Measurements from ENCODE around the gene GRN.

GRN gene

DNA sequence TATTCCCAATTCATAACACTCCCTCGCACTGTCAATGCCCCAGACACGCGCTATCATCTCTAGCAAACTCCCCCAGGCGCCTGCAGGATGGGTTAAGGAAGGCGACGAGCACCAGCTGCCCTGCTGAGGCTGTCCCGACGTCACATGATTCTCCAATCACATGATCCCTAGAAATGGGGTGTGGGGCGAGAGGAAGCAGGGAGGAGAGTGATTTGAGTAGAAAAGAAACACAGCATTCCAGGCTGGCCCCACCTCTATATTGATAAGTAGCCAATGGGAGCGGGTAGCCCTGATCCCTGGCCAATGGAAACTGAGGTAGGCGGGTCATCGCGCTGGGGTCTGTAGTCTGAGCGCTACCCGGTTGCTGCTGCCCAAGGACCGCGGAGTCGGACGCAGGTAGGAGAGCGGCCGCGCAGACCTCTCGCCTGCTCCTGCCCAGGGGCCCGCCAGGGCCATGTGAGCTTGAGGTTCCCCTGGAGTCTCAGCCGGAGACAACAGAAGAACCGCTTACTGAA, at the start of gene GRN:
TSS of gene GRN (plus strand) at position 364 of the 515 bp plus-strand sequence. CDS start 3,863 bp downstream, outside the sequence.
- TF ChIP-seq CTCF (IDR thresholded peaks at IDR 0.05; ENCODE audit: low read length, missing control alignments) = no peak
- peak within 1 kb of the TSS; percentile 82 for H3K4me3 ChIP-seq (replicated peaks; ENCODE audit: low read depth, low read length)
- DNase-seq (ENCODE audit: low read depth) = peak; percentile 100

GRCh38 chr17:44297975-44298374, 47.1 kb upstream of the GRN start:
- no peak for DNase-seq (ENCODE audit: low read depth)
- TF ChIP-seq CTCF (IDR thresholded peaks at IDR 0.05; ENCODE audit: low read length, missing control alignments) = no peak
- H3K4me3 ChIP-seq (replicated peaks; ENCODE audit: low read depth, low read length) = no peak overlapping the region

DNA sequence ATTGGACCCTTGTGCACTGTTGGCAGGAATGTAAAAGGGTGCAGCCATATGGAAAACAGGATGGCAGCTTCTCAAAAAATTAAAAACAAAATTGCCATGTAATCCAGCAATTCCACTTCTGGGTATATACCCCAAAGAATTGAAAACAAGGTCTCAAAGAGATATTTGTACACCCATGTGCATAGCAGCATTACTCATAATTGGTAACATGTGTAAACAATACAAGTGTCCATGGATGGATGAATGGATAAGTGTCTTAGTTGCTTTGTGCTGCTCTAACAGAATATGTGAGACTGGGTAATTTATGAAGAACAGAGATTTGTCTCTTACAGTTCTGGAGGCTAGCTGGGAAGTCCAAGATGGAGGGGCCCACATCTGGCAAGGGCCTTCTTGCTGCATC, 40.5 kb upstream of the GRN start:
- no peak overlapping the region for H3K4me3 ChIP-seq (replicated peaks; ENCODE audit: low read depth, low read length)
- no peak for TF ChIP-seq CTCF (IDR thresholded peaks at IDR 0.05; ENCODE audit: low read length, missing control alignments)

DNA sequence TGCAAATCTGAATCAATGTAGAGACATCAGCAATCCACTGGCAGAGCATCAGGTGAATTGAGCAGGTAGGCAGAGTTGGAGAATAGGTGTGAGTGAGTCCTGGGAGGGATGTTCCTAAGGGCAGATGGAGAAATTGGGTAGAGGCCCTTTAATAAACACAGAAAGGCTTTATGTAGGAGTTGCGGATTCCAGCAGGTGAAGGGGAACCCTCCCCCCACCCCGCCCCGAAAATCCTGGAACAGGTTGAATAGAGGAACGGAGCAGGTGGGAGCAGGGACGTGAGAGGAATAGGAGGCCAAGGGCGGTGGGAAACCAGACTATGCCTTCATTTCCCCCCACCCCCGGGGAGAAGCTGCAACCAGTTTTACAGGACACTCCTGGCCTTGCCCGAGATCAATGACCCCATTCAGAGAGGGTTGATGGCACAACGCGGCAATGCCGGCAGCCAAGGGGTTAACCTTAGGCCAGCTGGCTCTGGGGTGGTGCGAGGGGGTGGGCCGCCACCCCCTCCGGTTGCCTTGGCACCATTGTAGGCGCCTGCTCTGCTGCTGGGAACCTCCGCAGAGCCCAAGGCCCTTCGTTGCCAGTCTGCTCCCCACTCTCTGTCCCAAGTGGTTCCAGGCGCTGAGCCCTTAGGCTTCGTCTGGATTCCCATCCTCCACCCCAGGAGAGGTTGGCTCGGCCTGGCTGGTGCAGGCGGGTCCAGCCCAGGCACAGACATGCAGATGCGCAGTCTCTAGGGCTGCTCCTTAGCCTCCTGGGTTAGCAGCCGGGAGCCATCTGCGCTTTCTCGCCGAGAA, 37.5 kb upstream of the GRN start:
- H3K4me3 ChIP-seq (replicated peaks; ENCODE audit: low read depth, low read length) = no peak overlapping the region
- peak; percentile 46 for DNase-seq (ENCODE audit: low read depth)
- TF ChIP-seq CTCF (IDR thresholded peaks at IDR 0.05; ENCODE audit: low read length, missing control alignments) = no peak

More for the DNA sequence above, 40.5 kb upstream of the GRN start:
- no peak for DNase-seq (ENCODE audit: low read depth)

- TF ChIP-seq CTCF (IDR thresholded peaks at IDR 0.05; ENCODE audit: low read length, missing control alignments) = no peak
- DNase-seq (ENCODE audit: low read depth) = peak; percentile 77
- H3K4me3 ChIP-seq (replicated peaks; ENCODE audit: low read depth, low read length) = peak within 1 kb of the TSS; percentile 51
These were observed 36.7 kb upstream of the GRN start, which contains the start of gene RUNDC3A for GRCh38 chr17:44308320-44308818. RUNDC3A (plus strand) TSS chr17:44308601; CDS start chr17:44308833, 232 bp downstream.

DNA sequence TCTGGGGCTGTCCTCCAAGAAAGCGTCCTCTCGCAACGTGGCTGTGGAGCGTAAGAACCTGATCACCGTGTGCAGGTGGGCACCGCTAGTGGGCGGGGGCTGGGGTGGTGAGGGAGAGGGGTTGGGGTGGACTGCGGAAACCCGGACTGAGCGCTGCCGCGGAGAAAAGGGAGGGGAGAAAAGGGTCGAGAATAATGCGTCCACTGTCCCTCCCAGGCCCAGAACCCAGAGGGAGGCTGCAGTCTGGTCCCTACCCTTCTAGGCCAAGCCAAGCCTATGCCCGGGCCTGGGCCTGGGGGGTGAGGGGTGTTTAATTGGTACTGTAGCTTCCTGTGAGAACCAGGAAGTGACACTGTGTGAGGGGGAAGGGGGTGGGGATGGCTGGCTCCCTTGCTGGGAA, 36.2 kb upstream of the GRN start:
- no peak for DNase-seq (ENCODE audit: low read depth)
- no peak for TF ChIP-seq CTCF (IDR thresholded peaks at IDR 0.05; ENCODE audit: low read length, missing control alignments)
- H3K4me3 ChIP-seq (replicated peaks; ENCODE audit: low read depth, low read length) = peak overlapping the region; percentile 14
